Skin epidermis (tissue), 12 donors: ENCODE data around the gene HBP1.
"Not testable (repeated sequence)": the region's sequence is repeated elsewhere in the genome, so short reads cannot be mapped to it uniquely, and the experiment has no call there.

Experiments used
- H3K27ac ChIP-seq, 21 experiments: fragments of 200-600 bp; sonication (generic) in 11 of 21; one replicate each; pipeline ENCODE4 v1.5.0; 2020; ENCODE audit warnings: mild to moderate bottlenecking in 3 of 21, inconsistent platforms in 2 of 21, moderate library complexity in 2 of 21
- H3K4me3 ChIP-seq, 7 experiments: fragments of 200-600 bp; sonication (generic) in 2 of 7; one replicate each; pipeline ENCODE4 v1.5.0; 2020; ENCODE audit warnings: inconsistent platforms in 2 of 7, mild to moderate bottlenecking in 2 of 7, moderate library complexity in 1 of 7

Gene HBP1

DNA sequence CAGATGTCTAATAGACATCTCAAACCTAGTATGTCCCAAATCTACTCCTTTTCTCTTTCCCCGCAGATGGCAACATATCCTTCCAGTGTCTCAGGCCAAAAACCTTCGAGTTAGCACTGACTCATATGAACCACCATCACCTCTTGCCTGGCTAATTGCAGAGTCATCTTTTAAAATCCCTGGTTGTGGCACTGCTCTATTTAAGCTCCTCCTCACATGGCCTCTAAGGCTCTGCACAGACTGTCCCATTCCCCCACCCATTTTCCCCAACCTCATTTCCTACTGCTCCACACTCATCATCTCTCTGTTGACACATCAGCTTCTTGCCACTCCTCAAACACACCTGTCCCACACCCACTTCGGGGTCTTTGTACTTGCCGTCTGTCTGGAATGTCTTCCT, 16.8 kb upstream of the HBP1 start:
- H3K4me3 ChIP-seq, result no peak overlapping the region

GRCh38 chr7:107154826-107155225, 14.0 kb upstream of the HBP1 start:
- Histone ChIP-seq H3K27ac (no peak overlapping the region), H3K4me3 (no peak overlapping the region)

More for the DNA sequence above, 16.8 kb upstream of the HBP1 start:
- no peak overlapping the region for H3K27ac ChIP-seq

- not testable (repeated sequence) for H3K4me3 ChIP-seq, H3K27ac ChIP-seq
Measured at GRCh38 chr7:107155726-107156125, 13.1 kb upstream of the HBP1 start.

GRCh38 chr7:107157091-107157490, 11.7 kb upstream of the HBP1 start:
- Histone ChIP-seq H3K4me3 (no peak overlapping the region), H3K27ac (no peak overlapping the region)

- Histone ChIP-seq H3K27ac (no peak overlapping the region), H3K4me3 (no peak overlapping the region)
Measured at GRCh38 chr7:107158028-107158427, 10.8 kb upstream of the HBP1 start.

DNA sequence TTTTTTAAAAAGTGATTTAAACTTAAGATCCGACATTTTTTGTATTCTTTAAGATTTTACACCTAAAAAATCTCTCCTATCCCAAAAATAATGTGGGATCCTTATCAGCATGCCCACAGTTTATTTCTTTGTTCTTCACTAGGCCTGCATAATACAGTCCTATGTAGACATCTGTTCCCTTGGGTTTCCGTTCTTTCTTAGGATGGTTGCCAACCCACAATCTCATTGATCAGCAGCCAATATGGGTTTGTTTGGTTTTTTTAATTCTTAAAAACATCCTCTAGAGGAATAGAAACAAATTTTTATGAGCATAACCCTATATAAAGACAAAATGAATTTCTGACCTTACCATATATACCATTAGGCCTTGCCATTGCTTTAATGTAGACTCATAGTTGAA, 8.4 kb upstream of the HBP1 start:
- no peak overlapping the region for H3K4me3 ChIP-seq

GRCh38 chr7:107161415-107161814, 7.4 kb upstream of the HBP1 start:
- H3K4me3 ChIP-seq, result no peak overlapping the region
- H3K27ac ChIP-seq, result no peak overlapping the region

More for the DNA sequence above, 8.4 kb upstream of the HBP1 start:
- no peak overlapping the region for H3K27ac ChIP-seq

DNA sequence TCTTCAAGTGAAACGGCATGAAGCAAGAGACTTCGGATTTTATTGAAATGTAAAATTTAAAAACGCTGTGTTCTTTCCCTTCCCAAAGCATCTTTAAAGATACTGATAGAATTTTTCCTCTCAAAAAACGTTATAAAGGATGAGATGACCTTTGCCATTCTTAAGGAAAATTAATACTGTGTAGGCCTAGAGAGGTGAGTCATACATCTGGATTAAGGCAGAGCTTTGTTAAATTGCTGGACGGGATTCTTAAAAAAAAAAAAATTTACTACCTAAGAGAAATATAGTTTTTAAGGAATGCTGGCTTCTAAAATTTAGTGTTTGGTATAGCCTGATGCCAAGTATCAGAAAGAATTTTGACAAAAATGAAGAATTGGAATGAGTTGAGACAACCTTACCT, 6.3 kb upstream of the HBP1 start:
- H3K4me3 ChIP-seq, result no peak overlapping the region
- H3K27ac ChIP-seq, result no peak overlapping the region

DNA sequence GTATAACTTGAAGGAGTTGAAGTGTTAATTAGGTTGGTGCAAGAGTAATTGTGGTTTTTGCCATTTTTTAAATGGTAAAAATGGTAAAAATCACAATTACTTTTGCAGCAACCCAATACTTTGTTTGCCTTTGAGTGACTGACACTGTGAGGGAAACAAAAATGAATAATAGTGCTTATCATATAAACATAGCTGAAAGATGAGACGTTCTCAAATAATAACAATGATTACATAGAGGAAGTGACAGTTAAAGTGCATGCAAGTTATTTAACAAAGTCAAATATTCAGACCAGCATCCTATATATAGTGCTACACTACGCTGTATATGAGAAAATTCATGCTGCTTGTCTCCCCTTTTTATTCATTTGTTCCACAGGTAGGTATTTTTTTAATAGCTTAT, 4.7 kb upstream of the HBP1 start:
- no peak overlapping the region for H3K4me3 ChIP-seq
- H3K27ac ChIP-seq, result no peak overlapping the region

- no peak overlapping the region for H3K27ac ChIP-seq
- H3K4me3 ChIP-seq, result no peak overlapping the region
Measured at GRCh38 chr7:107165341-107165740, 3.5 kb upstream of the HBP1 start.

DNA sequence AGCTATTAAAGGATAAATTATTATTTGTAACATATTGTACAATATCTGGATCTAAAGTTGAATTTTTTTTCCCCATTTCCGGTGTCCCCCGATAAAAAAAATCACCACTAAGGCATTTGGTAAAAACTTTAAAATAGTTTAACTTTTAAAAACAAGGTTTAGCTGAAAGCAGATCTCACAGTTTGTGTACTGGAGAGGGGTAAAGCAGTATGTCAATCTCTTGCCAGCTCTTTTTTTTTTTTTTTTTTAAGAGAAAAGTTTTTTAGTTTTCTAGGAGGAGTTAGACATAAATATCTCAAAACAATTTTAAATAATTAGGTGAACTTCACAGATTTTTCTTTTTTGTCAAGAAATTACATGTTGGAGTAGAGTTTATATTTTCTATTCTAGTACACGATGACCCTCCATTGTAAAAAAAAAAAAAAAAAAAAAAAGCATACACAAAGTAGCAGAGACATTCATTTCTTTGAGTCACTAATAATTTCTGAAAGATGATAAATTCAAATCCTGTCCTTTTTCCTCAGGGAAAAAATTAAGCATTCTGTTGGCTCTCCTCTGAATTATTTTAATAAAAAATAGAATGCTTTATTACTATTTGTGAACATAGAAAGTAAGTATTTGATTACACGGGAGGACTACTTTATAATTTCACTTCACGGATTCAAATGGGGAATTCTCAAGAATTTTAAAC, 1.9 kb upstream of the HBP1 start:
- H3K27ac ChIP-seq, result peak overlapping the region; percentile 85 to 99 (median 92)
- peak overlapping the region in 6 of 7 experiments; percentile 42 to 93 (median 46) for H3K4me3 ChIP-seq

DNA sequence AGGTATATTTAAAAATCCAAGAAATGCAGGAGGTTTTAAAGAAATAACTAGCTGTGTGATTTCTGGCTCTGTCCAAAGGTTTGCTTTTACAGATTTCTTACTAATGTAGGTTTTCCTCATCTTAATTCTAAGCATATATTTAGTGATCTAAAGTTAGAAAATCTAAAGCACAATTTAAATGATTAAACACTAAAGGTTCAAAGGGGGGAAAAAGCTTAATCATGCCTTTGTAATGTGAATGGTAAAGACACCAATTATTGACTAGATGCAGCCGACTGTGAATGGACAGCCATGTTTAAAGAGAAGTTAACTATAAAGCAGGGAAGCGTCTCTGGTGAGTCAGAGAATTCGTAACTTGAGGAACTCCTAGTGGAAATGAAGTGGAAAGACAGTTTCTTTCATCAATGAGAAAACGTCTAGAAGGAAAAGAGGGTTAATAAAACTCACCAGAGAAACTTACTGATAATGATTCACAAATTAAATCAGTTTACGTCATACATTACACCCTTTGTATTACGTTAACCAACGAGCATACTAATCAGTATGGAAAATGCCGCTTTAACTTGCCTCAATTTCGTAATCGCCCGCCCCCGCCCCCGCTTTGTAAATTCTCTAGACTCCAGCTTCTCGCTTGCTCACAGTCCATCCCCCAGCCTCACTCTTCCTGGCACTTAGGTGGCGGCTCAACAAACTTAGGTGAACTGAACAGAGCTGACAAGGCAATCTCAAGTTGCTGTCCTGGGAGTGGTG, 1.1 kb upstream of the HBP1 start:
- Histone ChIP-seq H3K4me3 (peak overlapping the region; percentile 42 to 93 (median 48)), H3K27ac (peak overlapping the region; percentile 85 to 99 (median 92))

- Histone ChIP-seq H3K4me3 (peak overlapping the region; percentile 92 to 98 (median 94)), H3K27ac (peak overlapping the region; percentile 90 to 100 (median 98))
Measured at GRCh38 chr7:107169120-107170050, 582 bp downstream of the HBP1 start.

GRCh38 chr7:107170051-107170915, 1.5 kb downstream of the HBP1 start:
- Histone ChIP-seq H3K27ac (peak overlapping the region in 20 of 21 experiments; percentile 90 to 100 (median 98)), H3K4me3 (peak overlapping the region; percentile 92 to 98 (median 94))

GRCh38 chr7:107171496-107171895, 2.7 kb downstream of the HBP1 start:
- no peak overlapping the region for H3K27ac ChIP-seq
- no peak overlapping the region for H3K4me3 ChIP-seq

DNA sequence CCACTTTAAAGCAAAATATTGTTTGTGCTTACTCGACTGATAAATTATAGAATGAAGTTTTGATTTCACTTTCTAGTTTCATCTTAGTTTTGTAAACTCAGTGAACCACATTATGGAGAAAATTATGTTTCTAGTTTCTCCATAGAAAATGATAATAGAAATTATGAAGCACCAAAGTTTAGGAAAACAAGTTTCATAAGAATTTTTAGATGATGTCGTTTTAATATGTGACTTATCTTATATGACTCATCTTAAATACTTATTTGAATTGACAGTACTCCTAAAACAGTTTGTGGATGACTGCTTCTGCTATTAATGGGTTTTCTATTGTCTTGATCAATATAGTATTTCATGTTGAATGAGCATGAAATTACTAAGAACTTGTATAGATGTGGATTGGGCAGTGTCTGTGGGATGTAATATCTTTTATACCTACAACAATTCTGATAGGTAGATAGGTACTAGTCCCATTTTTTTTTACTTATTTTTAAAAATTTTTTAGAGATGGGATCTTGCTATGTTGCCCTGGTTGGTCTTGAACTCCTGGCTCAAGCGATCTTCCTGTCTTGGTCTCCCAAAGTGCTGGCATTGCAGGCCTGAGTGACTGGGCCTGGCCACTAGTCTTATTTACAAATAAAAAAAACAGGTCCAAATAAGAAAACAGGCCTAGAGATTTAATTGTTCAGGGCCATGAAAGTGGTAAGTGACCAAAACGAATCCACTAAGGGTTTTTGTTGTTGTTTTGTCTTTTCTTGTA, 3.7 kb downstream of the HBP1 start:
- Histone ChIP-seq H3K4me3 (no peak overlapping the region), H3K27ac (peak overlapping the region in 1 of 21 experiments; percentile 56)

DNA sequence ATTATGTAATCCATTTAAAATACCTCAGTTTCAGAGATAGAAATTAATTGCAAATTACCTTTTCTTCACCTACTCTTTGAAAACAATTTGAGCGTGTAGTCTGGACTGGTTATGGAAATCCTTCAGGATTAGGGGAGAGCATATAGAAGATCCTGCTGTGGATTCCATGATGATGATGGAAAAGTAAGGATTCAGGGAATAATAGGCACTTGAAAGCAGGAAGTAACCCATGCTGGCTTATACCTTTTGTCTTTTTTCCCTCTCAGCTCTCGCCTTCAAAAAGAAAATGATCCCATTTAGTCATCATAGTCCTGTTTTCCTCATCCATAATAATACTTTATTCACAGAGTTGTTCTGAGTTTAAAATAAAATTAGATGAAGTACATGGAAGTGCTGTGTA, 4.4 kb downstream of the HBP1 start:
- Histone ChIP-seq H3K4me3 (no peak overlapping the region), H3K27ac (peak overlapping the region in 1 of 21 experiments; percentile 56)

DNA sequence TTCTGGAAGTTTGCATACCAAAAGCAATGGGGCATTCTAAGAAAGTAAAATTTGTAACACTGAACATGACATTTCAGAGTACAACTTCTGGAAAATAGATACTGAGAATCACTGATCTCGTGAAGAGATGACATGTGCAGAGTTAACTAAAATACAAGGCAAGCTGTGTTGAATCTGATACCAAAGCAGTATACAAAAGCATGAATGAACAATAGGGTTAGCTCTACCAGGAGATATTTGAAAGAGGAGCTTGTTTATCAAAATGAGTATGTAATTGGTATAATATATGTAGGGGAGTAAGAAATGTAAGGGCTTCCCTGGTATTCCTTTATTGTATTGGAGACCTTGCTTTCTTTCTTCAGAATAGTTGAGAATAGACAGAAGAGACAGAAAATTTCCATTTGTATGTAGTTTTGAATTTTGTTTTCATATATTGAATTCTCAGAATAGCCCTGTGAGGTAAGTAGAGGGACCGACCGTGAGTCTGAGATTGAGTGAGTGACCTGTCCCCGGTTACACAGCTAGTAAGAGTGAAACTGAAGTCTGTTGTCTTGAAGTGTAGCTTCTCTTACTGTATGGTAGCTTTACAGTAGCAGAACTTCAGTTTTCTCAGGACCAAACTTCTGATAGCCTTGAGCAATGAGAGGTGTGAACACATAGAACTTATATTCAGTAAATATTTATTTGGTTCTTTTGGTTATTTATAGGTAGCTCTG, 5.0 kb downstream of the HBP1 start:
- H3K27ac ChIP-seq, result peak overlapping the region in 1 of 21 experiments; percentile 56
- no peak overlapping the region for H3K4me3 ChIP-seq
